Fibroblast of skin of abdomen (primary cell): ENCODE data around the gene TRABD2A.

Experiments used
- DNase-seq: peaks from one replicate; pipeline ENCODE4 v3.0.0-alpha.2; 2013

TRABD2A gene

DNA sequence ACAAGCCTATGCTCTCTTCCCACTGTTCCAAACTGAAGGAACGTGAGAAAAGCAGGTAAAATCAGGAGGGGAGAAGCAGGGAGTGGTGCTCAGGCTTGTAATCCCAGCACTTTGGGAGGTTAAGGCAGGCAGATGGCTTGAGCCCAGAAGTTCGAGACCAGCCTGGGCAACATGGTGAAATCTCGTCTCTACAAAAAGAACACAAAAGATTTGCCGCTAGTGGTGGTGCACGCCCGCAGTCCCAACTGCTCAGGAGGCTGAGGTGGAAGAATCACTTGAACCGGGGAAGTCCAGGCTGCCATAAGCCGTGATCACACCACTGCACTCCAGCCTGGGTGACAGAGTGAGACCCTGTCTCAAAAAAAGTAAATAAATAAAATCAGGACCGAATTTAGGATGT lies 23.3 kb upstream of the TRABD2A start:
- DNase-seq = no peak

GRCh38 chr2:84902526-84902925 lies 21.6 kb upstream of the TRABD2A start:
- DNase-seq = no peak

GRCh38 chr2:84901593-84902120 lies 20.8 kb upstream of the TRABD2A start:
- peak; percentile 71 for DNase-seq

DNA sequence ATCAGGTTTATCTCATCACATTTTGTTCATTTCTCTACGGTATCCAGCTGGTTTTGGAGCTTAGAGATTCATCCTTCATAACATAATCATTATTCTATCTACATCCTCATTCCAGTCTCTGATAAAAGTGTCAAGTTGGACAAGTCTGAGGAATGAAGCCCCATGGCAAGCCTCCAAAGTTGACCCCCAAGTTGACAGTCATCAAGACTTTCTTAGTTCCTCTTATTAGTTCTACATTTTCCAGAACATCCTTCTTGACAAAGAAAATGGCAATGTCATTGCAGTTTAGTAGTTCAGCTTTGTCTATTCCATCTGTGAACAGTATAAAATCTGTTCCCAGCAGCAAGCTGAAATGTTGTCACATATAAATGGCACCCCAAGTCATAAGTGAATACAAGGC lies 20.1 kb upstream of the TRABD2A start:
- DNase-seq = no peak

DNA sequence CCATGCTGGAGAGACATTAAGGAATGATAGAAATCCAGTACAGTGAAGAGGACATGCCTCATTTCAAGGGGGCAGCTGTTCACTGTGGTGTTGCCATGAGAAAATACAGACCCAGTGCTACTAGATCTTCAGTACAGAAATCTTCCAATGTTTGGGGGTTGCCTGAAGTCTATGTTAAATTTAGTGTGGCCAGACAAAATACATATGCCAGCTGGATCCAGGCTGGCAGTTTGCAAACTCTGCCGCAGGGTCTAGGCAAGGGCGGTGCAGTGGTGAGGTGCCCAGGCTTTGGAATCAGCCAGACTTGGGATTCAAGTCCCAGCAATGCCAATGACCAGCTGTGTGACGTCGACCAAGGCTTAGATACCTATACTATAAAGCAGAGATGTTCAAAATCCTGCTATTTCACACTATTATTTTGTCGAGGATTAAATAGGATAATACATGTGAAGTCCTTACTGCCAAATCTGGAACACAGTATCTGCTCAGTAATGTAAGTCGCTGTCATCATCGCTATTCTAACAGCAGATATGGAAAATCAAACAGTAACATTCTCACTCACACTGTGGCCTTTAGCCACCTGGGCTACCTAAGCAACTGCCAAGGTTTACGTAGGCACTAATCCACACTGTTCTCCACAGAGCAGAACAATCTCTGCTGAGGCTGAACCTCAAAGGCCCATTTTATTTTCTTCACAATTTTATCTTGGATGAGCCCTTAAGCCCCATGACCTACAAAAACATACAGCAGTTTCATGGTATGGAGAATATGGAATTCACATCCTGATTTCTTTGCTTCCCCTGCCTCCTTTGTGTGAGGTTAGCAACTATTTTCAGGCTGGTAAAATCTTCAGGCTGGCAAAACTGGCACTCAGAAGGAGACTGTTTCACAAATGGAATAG lies 18.7 kb upstream of the TRABD2A start:
- no peak for DNase-seq

DNA sequence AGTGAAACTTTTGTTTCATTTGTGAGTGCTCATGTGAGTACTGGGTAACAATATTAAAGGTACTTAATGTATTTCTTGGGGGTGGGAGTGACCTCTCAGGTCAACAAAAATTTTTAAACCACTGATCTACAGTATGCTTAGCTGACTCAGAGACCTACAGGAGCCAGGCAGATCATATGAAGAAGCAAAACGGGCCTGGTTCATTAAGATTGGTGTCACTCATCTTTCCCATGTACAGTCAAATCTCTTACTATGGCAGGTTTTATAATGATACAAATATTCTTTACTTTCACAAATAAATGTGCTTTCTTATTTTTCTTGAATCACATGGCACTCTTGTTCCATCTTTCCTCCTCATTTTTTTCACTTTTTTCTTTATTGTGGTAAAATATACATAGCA lies 16.9 kb upstream of the TRABD2A start:
- no peak for DNase-seq

DNA sequence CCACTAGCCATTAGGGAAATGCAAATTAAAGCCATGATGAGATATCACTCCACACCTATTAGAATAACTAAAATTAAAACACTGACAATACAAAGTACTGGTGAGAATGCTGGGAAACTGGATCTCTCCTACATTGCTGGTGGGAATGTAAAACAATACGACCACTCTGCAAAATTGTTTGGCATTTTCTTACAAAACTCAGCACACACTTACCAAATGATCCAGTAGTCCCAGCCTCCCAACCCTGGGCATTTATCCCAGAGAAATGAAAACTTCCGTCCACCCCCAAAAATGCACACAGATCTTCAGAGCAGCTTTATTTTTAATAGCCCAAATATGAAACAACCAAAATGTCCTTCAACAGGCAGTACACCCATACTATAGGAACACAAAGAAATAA lies 15.7 kb upstream of the TRABD2A start:
- no peak for DNase-seq

DNA sequence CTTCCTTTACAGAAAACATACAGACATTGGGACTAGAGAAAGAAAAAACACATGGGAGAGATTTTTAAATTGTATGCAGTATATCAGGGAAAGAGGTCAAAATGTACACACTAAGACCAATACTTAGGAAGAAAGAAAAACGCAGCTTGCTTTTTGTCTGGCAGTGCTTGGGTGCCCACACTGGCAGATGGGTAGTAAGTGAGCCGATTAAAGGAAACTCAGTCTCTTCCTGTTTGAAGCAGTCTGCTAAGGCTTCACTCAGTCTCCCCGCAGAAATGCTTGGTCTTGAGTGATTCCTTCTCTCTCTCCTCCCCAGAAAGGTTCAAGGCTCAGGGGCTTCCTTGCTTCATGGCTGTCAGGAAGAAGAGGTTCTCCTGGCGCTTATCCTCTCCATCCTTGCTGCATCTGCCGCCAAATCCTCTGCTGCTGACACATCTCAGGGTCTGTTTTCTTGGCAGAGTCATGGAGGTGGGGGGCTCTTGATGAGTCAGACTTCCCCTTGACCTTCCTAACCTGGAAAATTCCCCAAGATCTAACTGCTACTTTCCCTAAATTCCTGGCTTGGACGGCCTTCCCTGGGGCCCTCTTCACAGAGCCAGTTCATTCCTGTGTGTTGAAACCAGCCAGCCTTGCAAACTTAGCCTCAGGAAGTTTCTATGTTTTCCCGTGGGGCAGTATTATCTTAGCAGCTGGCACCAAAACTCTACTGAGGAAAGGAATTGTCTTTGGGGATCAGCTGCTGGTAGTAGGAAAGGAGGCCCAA lies 14.1 kb upstream of the TRABD2A start:
- peak; percentile 75 for DNase-seq

GRCh38 chr2:84894131-84894586 lies 13.3 kb upstream of the TRABD2A start:
- no peak for DNase-seq

- no peak for DNase-seq
These were observed 10.6 kb upstream of the TRABD2A start for GRCh38 chr2:84891355-84892010.

- DNase-seq = no peak
These were observed 8.4 kb upstream of the TRABD2A start for GRCh38 chr2:84889332-84889731.

DNA sequence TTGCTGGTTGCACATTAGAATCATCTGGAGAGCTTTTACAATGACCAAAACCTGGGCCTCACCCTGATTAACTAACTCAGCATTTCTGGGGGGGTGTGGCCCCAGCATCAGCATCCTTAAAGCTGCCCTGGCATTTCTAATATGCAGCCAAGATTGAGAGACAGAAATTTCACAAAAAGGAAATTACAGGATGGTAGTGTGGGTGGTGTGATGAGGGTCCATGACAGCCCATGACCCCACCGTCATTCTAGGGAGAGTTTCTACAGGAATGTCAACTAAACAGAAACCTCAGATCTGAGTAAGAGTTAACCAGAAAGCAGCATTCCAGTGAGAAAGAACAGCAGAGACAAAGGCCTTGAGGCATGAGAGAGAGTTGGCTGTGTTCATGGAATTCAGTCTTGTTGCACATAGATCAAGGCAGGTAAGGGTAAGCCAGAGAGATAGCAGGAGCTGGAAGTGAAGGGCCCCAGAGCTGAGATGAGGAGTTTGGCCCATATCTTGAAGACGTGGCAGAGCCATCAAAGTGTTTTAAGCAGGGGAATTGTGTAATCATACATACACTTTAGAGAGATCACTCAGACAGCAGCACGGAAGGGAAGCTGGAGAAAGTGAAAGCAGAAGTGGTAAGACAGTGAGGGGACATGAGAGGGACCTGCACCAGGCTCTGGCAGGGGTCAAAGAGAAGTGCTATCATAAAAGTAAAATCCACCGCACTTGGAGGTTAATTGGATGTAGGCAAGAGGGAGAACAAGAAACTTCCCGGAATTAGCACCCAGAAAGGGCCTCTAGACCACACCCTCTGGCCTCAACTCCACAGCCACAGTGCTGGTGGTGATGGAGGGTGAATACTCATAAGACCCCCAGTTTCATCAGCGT lies 7.8 kb upstream of the TRABD2A start:
- peak; percentile 65 for DNase-seq

GRCh38 chr2:84886791-84887190 lies 5.9 kb upstream of the TRABD2A start:
- no peak for DNase-seq

- no peak for DNase-seq
These were observed 4.2 kb upstream of the TRABD2A start for GRCh38 chr2:84885111-84885510.

DNA sequence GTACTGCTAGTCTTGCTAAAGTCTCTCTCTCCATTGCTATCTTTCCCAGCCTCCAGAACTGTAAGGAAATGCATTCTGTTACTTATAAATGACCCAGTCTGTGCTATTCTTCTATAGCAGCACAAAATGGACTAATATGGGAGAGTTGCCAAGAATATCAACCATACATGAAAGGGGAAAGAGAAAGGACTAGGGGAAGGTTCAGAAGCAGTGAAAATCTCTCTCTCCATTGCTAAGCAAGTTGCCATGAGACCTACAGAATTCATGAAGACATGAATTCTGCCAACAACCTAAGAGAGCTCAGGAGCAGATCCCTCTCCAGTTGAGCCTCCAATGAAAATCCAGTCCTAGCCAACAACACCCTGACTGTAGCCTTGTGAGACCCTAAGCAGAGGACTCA lies 3.6 kb upstream of the TRABD2A start:
- DNase-seq = no peak

- DNase-seq = peak; percentile 72
These were observed 2.1 kb upstream of the TRABD2A start for GRCh38 chr2:84882775-84883550.

GRCh38 chr2:84882414-84882738 lies 1.5 kb upstream of the TRABD2A start:
- no peak for DNase-seq

GRCh38 chr2:84881581-84882413 lies 913 bp upstream of the TRABD2A start:
- DNase-seq = peak; percentile 82

GRCh38 chr2:84880395-84880644 lies 564 bp downstream of the TRABD2A start:
- no peak for DNase-seq

DNA sequence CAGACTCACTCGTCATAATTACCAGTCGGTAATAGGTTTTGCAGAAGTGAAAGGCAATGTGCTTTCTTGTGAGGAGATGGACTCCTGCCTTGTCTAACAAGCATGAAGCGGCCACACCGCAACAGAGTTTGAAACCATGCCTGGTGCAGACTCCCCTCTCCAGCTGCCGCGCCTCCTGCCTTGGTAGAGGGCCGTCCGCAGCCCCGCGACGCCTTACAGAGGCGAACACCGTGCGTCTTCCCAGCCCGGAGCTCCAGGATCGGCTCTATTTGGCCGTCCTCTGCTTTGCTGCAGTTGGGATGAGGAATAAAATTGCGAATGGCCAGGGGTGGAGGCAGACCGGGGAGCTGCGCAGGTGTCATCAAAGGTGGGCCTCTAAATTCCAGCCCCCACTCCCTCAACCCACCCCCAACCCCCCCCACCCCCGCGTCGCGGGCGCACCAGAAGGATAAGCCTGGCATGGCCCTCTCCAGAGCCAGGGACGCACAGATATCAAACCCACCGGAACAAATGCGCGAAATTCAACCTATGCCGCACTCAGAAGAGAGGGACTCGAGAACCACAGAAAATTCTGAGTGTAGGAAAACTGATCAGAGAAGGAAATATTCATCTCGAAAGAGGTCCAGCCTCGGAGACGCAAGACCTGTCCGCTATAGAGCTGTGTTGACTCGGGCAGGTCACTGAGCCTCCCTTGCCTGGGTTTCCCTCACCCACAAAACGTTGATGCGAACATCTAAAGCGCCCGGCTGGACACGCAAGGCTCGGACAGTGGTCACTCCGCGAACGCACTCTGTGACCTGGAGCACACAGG lies 1.1 kb downstream of the TRABD2A start:
- no peak for DNase-seq
